WTC11 (cell line): ENCODE results near the gene MLYCD. TPM values are rescaled to one million over a fixed set of nuclear protein-coding genes. Genes with fewer than 3 reads are reported as not detected.
A peak's percentile ranks its signal among the peaks of the same experiment; 100 is the strongest.

Experiments used
- ATAC-seq: fragments of 200-7000 bp; cut with Tn5 transposase; 2 replicates; pipeline ENCODE4 v1.10.0; 2021; ENCODE audit warnings: mild to moderate bottlenecking, moderate library complexity
- CTCF ChIA-PET: fragments of 300-600 bp; sonication (Branson Sonifier 250); formaldehyde crosslinking; loops from one replicate; lab custom pipeline; 2021; ENCODE audit warnings: antibody characterized with exemption; lab: Charles Lee
- POLR2A ChIA-PET: fragments of 350-600 bp; sonication (Branson Sonifier 250); formaldehyde crosslinking; loops from one replicate; lab custom pipeline; 2021; ENCODE audit warnings: antibody characterized with exemption; lab: Charles Lee
- DNase-seq: peaks from one replicate; pipeline ENCODE4 v3.0.0; 2021; ENCODE audit warnings: low spot score
- H3K27ac Mint-ChIP-seq: 2 replicates; pipeline ENCODE4 v1.8.0; 2021; ENCODE audit warnings: mixed read lengths
- H3K27me3 Mint-ChIP-seq: 2 replicates; pipeline ENCODE4 v1.8.0; 2021; ENCODE audit warnings: low read depth, mild to moderate bottlenecking, moderate library complexity, mixed read lengths
- H3K36me3 Mint-ChIP-seq: 2 replicates; pipeline ENCODE4 v1.8.0; 2021; ENCODE audit warnings: mixed read lengths
- H3K4me1 Mint-ChIP-seq: 2 replicates; pipeline ENCODE4 v1.8.0; 2022; ENCODE audit warnings: mixed read lengths
- H3K4me3 Mint-ChIP-seq: 2 replicates; pipeline ENCODE4 v1.8.0; 2021; ENCODE audit warnings: mild to moderate bottlenecking, moderate library complexity, mixed read lengths
- H3K9me3 Mint-ChIP-seq: 2 replicates; pipeline ENCODE4 v1.8.0; 2021; ENCODE audit warnings: mixed read lengths
- ATF1 ChIP-seq: sonication (generic); formaldehyde crosslinking; IDR thresholded peaks from 2 replicates; pipeline ENCODE4 v1.8.1; 2023; ENCODE audit warnings: mild to moderate bottlenecking, moderate library complexity, missing genetic modification reagents
- ATF2 ChIP-seq: sonication (generic); formaldehyde crosslinking; IDR thresholded peaks from 2 replicates; pipeline ENCODE4 v1.8.1; 2022; ENCODE audit warnings: low read depth, missing genetic modification reagents, borderline replicate concordance
- E2F4 ChIP-seq: sonication (generic); formaldehyde crosslinking; IDR thresholded peaks from 2 replicates; pipeline ENCODE4 v1.8.1; 2022; ENCODE audit warnings: low read depth, mild to moderate bottlenecking, moderate library complexity, missing genetic modification reagents, borderline replicate concordance
- E2F5 ChIP-seq: sonication (generic); formaldehyde crosslinking; IDR thresholded peaks from 2 replicates; pipeline ENCODE4 v1.8.1; 2022; ENCODE audit warnings: mild to moderate bottlenecking, moderate library complexity, missing genetic modification reagents
- FOXP4 ChIP-seq: sonication (generic); formaldehyde crosslinking; IDR thresholded peaks from 2 replicates; pipeline ENCODE4 v1.8.0; 2022; ENCODE audit warnings: mild to moderate bottlenecking, missing genetic modification reagents
- HMGXB4 ChIP-seq: sonication (generic); formaldehyde crosslinking; IDR thresholded peaks from 2 replicates; pipeline ENCODE4 v1.8.1; 2023; ENCODE audit warnings: mild to moderate bottlenecking, moderate library complexity, missing genetic modification reagents
- NFATC4 ChIP-seq: fragments of 250-450 bp; sonication (Bioruptor Pico); IDR thresholded peaks from 2 replicates; pipeline ENCODE4 v1.9.0; 2021; ENCODE audit warnings: mild to moderate bottlenecking
- NR1H2 ChIP-seq: sonication (generic); formaldehyde crosslinking; IDR thresholded peaks from 2 replicates; pipeline ENCODE4 v1.9.0; 2021; ENCODE audit warnings: mild to moderate bottlenecking, moderate library complexity, missing genetic modification reagents
- NR2C2 ChIP-seq: sonication (generic); formaldehyde crosslinking; IDR thresholded peaks from 2 replicates; pipeline ENCODE4 v1.8.0; 2022; ENCODE audit warnings: mild to moderate bottlenecking, missing genetic modification reagents
- SMAD4 ChIP-seq: sonication (generic); formaldehyde crosslinking; IDR thresholded peaks from 2 replicates; pipeline ENCODE4 v1.8.0; 2022; ENCODE audit warnings: mild to moderate bottlenecking, missing genetic modification reagents
- SP1 ChIP-seq: sonication (generic); formaldehyde crosslinking; conservative IDR thresholded peaks from 2 replicates; pipeline ENCODE4 v1.8.1; 2022; ENCODE audit warnings: missing genetic modification reagents
- TEAD1 ChIP-seq: sonication (generic); formaldehyde crosslinking; IDR thresholded peaks from 2 replicates; pipeline ENCODE4 v1.8.0; 2022; ENCODE audit warnings: mild to moderate bottlenecking, missing genetic modification reagents
- ZNF121 ChIP-seq: sonication (generic); formaldehyde crosslinking; IDR thresholded peaks from 2 replicates; pipeline ENCODE4 v1.8.0; 2023; ENCODE audit warnings: missing genetic modification reagents
- ZNF219 ChIP-seq: sonication (generic); formaldehyde crosslinking; IDR thresholded peaks from 2 replicates; pipeline ENCODE4 v1.8.0; 2023; ENCODE audit warnings: missing genetic modification reagents, mild to moderate bottlenecking, borderline replicate concordance
- ZNF281 ChIP-seq: sonication (generic); formaldehyde crosslinking; IDR thresholded peaks from 2 replicates; pipeline ENCODE4 v1.8.0; 2023; ENCODE audit warnings: mild to moderate bottlenecking, missing genetic modification reagents
- ZNF416 ChIP-seq: fragments of 250-450 bp; sonication (Bioruptor Pico); IDR thresholded peaks from 2 replicates; pipeline ENCODE4 v1.9.0; 2021; ENCODE audit warnings: mild to moderate bottlenecking, inconsistent platforms
- total RNA-seq: library from RNA; stranded (reverse); gene quantifications from 3 replicates; pipeline ENCODE4 v1.2.3, GENCODE V29; 2021

The MLYCD gene
- total RNA-seq, 1 experiment from 2014 or later: 6.3 TPM

GRCh38 chr16:83900571-83900970 lies 1.7 kb downstream of the MLYCD start:
- TF ChIP-seq TEAD1 (CRISPR knock-in tag): no peak
- Mint-ChIP-seq H3K4me1 (peaks cover 11% of the 10 kb centered on the region), H3K27me3 (peaks cover 2% of the 10 kb centered on the region; the same call in 1 of the 2 replicates), H3K36me3 (no peaks in the 10 kb centered on the region), H3K4me3 (peak overlapping the region; percentile 85; the same call in 1 of the 2 replicates), H3K27ac (no peak overlapping the region), H3K9me3 (no peaks in the 10 kb centered on the region)
- no peak for ATAC-seq
- ChIA-PET CTCF (interaction anchor here (1.1 to 1.4 kb wide), 3 partner anchors 13 to 53 kb away, joined by 4 to 8 read pairs (median 4); no protein-coding TSS in a partner anchor), POLR2A (no interaction called here)
- no peak for DNase-seq

- POLR2A ChIA-PET: no interaction called here
- no peak for TF ChIP-seq HMGXB4 (CRISPR knock-in tag)
- TF ChIP-seq FOXP4 (CRISPR knock-in tag): no peak
- TF ChIP-seq E2F5 (CRISPR knock-in tag): no peak
- Mint-ChIP-seq H3K4me1 (peaks cover 11% of the 10 kb centered on the region), H3K27ac (no peak overlapping the region), H3K9me3 (no peaks in the 10 kb centered on the region), H3K4me3 (no peak overlapping the region), H3K27me3 (peaks cover 2% of the 10 kb centered on the region; the same call in 1 of the 2 replicates), H3K36me3 (no peaks in the 10 kb centered on the region)
- CTCF ChIA-PET: interaction anchor here (1.1 to 1.4 kb wide), 2 partner anchors 25 to 53 kb away, joined by 4 read pairs; no protein-coding TSS in a partner anchor
- ATAC-seq (no peak), DNase-seq (no peak)
Measured at GRCh38 chr16:83901101-83901500, 2.2 kb downstream of the MLYCD start.

GRCh38 chr16:83903751-83904150 lies 4.8 kb downstream of the MLYCD start:
- POLR2A ChIA-PET: no interaction called here
- Mint-ChIP-seq H3K27me3 (peaks cover 2% of the 10 kb centered on the region), H3K27ac (no peak overlapping the region), H3K4me1 (peaks cover 30% of the 10 kb centered on the region), H3K9me3 (no peaks in the 10 kb centered on the region), H3K36me3 (peaks cover 12% of the 10 kb centered on the region), H3K4me3 (no peak overlapping the region)
- DNase-seq: no peak
- no peak for ATAC-seq
- no peak for TF ChIP-seq NR2C2 (CRISPR knock-in tag)
- no peak for TF ChIP-seq ATF1 (CRISPR knock-in tag)
- TF ChIP-seq ZNF416 (CRISPR knock-in tag): no peak
- TF ChIP-seq ATF2: no peak
- TF ChIP-seq, all 79 proteins: peak for 0
- CTCF ChIA-PET: no interaction called here

GRCh38 chr16:83906683-83907082 lies 7.8 kb downstream of the MLYCD start:
- POLR2A ChIA-PET: no interaction called here
- DNase-seq (no peak), ATAC-seq (no peak)
- Mint-ChIP-seq H3K4me3 (no peak overlapping the region), H3K9me3 (no peaks in the 10 kb centered on the region), H3K4me1 (peaks cover 24% of the 10 kb centered on the region), H3K27me3 (no peaks in the 10 kb centered on the region; the same call in 1 of the 2 replicates), H3K27ac (no peak overlapping the region), H3K36me3 (peaks cover 27% of the 10 kb centered on the region)
- CTCF ChIA-PET: no interaction called here
- TF ChIP-seq ZNF219 (CRISPR knock-in tag): no peak
- no peak for TF ChIP-seq FOXP4 (CRISPR knock-in tag)
- no peak for TF ChIP-seq ZNF281 (CRISPR knock-in tag)
- no peak for TF ChIP-seq SP1
- no peak for TF ChIP-seq SMAD4 (CRISPR knock-in tag)
- no peak for TF ChIP-seq NFATC4 (CRISPR knock-in tag)
- TF ChIP-seq NR1H2 (CRISPR knock-in tag): no peak
- no peak for TF ChIP-seq E2F4 (CRISPR knock-in tag)
- TF ChIP-seq ZNF121 (CRISPR knock-in tag): no peak
